HG03469 (cell line): Measurements from ENCODE around the gene CAPN12.

Experiments
- ATAC-seq: cut with Tn5 transposase; IDR thresholded peaks from one replicate; pipeline ENCODE4 v1.9.1; 2021; ENCODE audit warnings: mild to moderate bottlenecking, moderate library complexity, moderate number of reproducible peaks; ENCODE audit not compliant: unreplicated experiment

CAPN12 gene

GRCh38 chr19:38683393-38684077 is 60.7 kb downstream of the CAPN12 start:
- no peak for ATAC-seq

GRCh38 chr19:38682872-38683392 is 61.3 kb downstream of the CAPN12 start:
- ATAC-seq = no peak

- no peak for ATAC-seq
These were observed 61.9 kb downstream of the CAPN12 start for GRCh38 chr19:38682195-38682867.
